Hippocampal formation (tissue), 2 donors: ENCODE results near the gene CDH23.

Experiments
- DNase-seq, 2 donors: peaks; one replicate each; lab custom pipeline; 2025; lab: John Stamatoyannopoulos, UW

Gene CDH23

GRCh38 chr10:71659111-71659634 lies 262.5 kb downstream of the CDH23 start:
- no peak for DNase-seq

GRCh38 chr10:71659737-71660136 lies 263.0 kb downstream of the CDH23 start:
- DNase-seq: no peak

GRCh38 chr10:71660313-71660712 lies 263.6 kb downstream of the CDH23 start:
- no peak for DNase-seq

GRCh38 chr10:71661060-71661622 lies 264.4 kb downstream of the CDH23 start:
- no peak for DNase-seq

- no peak for DNase-seq
Observed at GRCh38 chr10:71661779-71662336, 265.1 kb downstream of the CDH23 start.

GRCh38 chr10:71663311-71663710 lies 266.6 kb downstream of the CDH23 start:
- no peak for DNase-seq

GRCh38 chr10:71664585-71664984 lies 267.9 kb downstream of the CDH23 start:
- no peak for DNase-seq

- no peak for DNase-seq
Observed at GRCh38 chr10:71665456-71665855, 268.7 kb downstream of the CDH23 start.

GRCh38 chr10:71666639-71667386 lies 270.1 kb downstream of the CDH23 start:
- no peak for DNase-seq

GRCh38 chr10:71667387-71667752 lies 270.6 kb downstream of the CDH23 start:
- DNase-seq: no peak

- no peak for DNase-seq
Observed at GRCh38 chr10:71671994-71672946, 275.6 kb downstream of the CDH23 start.

GRCh38 chr10:71675295-71675970 lies 278.7 kb downstream of the CDH23 start:
- no peak for DNase-seq

- no peak for DNase-seq
Observed at GRCh38 chr10:71677261-71677660, 280.5 kb downstream of the CDH23 start.

GRCh38 chr10:71678057-71678805 lies 281.5 kb downstream of the CDH23 start:
- no peak for DNase-seq

- no peak for DNase-seq
Observed at GRCh38 chr10:71679425-71679824, 282.7 kb downstream of the CDH23 start.

- DNase-seq: no peak
Observed at GRCh38 chr10:71681977-71682376, 285.3 kb downstream of the CDH23 start.

- no peak for DNase-seq
Observed at GRCh38 chr10:71683301-71683700, 286.6 kb downstream of the CDH23 start.

- DNase-seq: no peak
Observed at GRCh38 chr10:71684356-71685173, 287.8 kb downstream of the CDH23 start.

- no peak for DNase-seq
Observed at GRCh38 chr10:71685554-71686232, 289.0 kb downstream of the CDH23 start.
